TTC549 (cell line): ENCODE measurements around the gene ZSCAN1.
"Not testable (repeated sequence)": the region's sequence is repeated elsewhere in the genome, so short reads cannot be mapped to it uniquely, and the experiment has no call there.

Experiments used
- FAIRE-seq: peaks from 2 replicates; lab custom pipeline; 2012; peaks lifted over from hg19 to GRCh38; lab: Jason Lieb, UNC

Gene ZSCAN1, protein sequence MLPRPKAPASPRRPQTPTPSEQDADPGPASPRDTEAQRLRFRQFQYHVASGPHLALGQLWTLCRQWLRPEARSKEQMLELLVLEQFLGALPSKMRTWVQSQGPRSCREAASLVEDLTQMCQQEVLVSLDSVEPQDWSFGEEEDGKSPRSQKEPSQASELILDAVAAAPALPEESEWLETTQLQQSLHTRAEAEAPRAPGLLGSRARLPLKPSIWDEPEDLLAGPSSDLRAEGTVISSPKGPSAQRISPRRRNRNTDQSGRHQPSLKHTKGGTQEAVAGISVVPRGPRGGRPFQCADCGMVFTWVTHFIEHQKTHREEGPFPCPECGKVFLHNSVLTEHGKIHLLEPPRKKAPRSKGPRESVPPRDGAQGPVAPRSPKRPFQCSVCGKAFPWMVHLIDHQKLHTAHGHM

DNA sequence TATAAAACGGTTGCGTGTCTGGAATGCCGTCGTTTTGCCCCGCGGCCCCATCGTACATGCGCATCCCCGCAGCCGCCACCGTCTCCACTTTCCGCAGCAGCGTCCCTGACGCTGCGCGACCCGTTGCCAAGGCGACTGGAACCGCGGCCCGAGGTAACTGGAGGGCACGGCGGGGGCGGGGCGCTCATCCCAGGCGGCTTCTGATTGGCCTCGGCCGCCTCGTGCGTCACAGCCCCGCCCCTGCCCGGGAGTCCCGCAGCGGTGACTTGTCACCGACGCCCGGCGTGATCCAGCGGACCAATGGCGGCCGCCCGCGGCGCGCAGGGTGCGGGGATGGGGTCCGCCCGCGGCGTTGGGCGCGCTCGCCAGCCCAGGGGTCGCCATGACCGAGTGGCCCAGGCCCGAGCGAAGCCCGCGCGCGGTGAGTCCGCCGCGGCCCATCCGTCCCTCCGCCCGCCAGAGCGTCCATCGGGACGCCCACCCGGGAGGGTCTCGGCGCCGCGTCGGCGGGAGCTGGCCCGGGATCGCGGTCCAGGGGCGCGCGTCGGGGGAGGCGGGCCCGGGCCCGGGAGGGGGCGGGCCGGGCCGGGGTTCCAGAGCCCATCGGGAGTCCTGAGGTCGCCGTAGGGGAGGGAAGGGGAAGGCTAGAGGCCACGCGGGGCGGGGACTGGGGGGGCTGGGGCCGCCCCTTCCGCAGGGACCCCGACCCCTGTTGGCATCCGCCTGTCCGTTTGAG, at the start of gene ZSCAN1:
TSS of gene ZSCAN1 (plus strand) at position 285 of the 736 bp plus-strand sequence. CDS start 3,812 bp downstream, outside the sequence.
- FAIRE-seq, result peak; percentile 13

DNA sequence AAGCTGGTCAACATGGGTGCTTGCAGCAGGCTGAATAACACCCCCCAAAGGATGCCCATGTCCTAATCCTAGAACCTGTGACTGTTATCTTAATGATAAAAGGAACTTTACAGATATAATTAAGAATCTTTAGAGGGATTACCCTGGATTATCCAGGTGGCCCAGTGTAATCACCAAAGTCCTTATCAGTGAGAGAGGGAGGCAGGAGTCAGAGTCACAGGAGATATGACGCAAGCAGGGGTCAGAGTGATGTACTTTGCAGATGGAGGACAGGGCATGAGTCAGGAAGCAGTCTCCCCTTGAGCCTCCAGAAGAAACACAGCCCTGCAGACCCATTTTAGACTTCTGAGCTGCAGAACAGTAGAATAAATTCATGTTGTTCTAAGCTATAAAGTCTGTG, 41.0 kb upstream of the ZSCAN1 start:
- FAIRE-seq, result no peak

DNA sequence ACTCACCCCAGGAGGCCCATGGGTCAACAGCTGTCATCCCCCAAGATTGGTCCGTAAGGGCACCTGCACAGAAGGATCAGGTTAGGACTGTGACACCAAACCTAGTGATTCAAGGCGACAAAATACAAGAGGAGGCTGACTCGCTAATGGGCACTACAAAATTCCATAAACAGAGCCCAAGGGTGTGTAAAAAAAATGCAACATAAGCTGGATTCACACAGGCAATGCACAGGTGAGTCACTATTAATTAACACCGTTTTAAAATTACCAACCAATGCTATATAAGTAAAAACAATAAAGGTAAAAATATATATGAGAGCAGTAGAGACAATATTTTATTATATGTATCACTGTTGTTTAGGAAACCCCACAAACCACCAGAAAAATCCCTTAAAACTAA, 33.1 kb upstream of the ZSCAN1 start:
- no peak for FAIRE-seq

DNA sequence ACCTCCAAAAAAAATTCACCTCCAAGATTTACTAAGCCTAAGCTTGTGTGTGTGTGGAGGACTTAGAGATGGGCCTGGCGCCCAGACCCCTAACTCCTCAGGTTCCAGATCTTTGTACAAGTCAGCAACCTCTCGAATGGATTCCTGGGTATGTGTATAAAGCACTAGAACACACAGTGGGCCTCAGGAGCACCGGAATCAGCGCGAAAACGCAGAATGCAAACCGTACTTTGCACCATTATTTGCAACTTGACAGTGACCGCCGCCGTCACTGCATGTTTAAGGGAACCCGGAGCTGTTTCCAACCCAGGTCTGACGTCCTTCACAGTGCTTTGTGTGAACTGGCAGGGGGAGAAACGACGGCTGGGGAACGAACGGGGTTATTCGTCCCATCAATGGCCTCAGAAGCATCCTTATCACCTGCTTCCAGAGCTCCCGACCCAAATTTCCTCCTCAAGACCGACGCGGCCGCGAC, 31.9 kb upstream of the ZSCAN1 start:
- FAIRE-seq, result no peak

DNA sequence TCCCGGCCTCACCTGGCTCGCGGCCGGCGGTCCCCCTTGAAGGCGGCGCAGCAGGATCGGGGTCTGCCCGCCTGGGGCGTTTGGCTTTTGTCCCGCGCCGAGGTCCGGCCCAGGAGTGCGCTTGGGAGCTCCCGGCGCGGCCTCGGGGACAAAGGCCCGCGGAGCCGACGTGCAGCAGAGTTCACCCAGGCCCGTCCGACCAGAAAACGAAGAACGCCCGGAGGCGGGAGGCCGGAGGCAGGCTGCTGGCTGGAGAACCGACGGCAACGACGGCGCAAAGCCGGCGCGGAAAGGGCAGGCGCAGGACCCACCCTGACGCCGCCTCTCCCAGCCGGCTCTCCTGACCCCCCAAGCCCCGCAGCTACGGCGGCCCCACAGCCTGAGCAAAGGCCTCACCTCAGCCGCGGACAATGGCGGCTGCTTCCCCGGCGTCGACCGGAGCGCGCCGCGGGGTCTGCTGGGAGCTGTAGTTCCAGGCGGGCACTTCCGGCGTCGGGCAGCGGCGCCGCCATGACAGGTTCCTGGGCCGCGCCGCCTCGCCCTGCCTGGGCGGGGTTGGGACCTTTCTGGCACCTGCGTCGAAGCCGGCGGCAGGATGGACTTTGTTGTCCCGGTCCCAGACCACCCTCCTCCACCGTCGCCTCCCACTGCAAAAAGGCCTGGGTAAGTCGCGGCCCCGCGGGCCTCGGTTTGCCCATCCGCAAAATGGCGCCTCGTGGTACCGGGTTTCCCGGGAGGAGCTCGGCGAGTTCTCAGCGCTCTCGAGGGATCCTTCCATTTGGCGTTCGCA, 31.2 kb upstream of the ZSCAN1 start, which contains the start of gene ZNF606:
TSS of gene ZNF606 (minus strand) at position 437 of the 790 bp plus-strand sequence. CDS start 1,501 bp downstream, outside the sequence.
- no peak for FAIRE-seq

DNA sequence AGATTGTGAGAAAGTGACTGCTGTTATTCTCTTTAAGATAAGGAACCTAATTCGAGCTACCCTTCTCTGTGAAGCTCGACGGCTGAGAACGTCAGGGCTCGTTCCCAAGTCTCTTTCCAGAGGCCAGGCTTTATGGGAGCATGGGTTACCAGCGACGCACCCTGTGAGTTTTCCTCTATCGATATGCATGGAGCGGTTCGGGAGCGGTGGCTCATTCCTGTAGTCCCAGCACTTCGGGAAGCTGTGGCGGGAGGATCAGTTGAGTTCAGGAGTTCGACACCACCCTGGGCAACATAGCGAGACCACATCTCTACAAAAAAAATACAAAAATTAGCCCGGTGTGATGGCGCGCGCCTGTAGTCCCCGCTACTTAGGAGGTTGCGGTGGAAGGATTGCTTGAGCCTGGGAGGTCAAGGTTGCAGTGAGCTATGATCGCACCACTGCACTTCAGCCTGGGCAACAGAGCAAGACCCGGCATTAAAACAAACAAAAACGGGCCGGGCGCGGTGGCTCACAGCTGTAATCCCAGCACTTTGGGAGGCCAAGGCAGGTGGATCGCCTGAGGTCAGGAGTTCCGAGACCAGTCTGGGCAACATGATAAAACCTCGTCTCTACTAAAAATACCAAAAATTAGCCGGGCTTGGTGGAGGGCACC, 30.5 kb upstream of the ZSCAN1 start:
- no peak for FAIRE-seq

DNA sequence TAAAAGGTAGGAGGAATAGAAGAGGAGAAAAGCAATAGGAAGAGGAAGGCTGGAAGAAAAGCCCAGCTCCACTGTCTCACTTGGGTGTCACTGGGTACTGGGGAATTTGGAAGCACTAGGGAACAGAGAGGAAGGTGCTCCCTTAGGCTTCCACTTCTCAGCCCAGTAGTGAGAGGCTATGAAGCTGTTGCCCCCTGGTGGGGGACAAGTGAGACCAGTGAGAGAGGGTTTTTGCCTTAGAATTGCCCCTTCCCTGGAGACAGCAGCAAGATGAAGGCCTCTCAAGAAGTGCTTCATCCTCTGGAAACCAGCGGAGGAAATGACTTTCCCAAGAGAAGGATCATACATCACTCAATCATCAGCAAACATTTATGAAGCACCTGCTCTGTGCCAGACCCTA, 26.5 kb upstream of the ZSCAN1 start:
- no peak for FAIRE-seq

DNA sequence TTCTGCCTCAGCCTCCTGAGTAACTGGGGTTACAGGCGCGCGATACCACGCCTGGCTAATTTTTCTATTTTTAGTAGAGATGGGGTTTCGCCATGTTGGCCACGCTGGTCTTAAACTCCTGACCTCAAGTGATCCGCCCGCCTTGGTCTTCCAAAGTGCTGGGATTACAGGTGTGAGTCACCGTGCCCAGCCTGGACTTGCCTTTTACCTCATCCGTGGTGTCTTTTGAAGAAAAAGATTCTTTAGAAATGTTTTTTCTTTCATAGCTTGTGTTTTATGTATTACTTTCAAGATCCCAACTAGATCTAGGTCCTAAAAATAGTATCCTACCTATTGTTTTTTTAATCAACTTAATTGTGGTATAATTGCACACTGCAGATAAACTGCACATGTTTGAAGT, 24.9 kb upstream of the ZSCAN1 start:
- FAIRE-seq, result not testable (repeated sequence)

DNA sequence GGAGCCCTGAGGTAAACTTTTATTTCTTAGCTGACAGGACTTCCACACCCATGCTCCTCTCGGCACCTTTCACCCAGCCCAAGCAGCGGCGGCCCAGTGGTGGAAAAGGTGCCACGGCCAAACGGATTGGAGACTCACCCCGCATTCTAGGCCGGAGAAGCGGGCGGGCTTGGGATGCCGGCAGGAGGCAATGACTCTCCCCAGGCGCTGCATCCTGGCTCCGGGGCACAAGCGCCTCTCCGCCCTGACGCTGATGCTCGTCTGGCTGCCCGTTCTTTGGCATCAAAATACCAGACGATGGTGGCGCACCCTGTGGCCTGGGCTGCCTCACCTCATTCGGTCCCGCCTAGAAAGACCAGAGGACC, 24.5 kb upstream of the ZSCAN1 start:
- no peak for FAIRE-seq

DNA sequence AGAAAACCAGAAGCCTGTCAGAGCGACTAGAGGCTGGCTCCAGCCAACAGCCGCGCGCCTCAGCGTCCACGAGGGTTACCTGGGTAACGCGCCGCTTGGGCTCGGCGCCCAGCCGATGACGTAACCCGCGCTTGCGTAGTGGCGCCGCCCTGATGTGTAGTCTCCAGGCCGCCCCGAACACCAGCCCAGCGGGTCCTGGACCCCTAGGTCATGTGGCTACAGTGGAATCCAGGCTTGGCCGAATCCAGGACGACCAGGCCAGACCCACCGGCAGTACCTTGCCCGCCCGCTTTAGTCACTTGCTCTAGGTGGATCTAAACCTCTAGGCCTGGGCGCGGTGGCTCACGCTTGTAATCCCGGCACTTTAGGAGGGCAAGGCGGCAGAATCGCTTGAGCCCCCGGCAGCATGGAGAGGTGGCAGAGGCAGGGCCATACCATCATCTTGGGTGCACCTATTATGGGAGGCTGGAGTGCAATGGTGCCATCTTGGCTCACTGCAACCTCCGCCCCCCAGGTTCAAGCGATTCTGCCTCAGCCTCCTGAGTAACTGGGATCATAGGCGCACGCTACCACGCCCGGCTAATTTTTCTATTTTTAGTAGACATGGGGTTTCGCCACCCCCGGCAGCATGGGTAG, 24.0 kb upstream of the ZSCAN1 start:
- FAIRE-seq, result no peak

DNA sequence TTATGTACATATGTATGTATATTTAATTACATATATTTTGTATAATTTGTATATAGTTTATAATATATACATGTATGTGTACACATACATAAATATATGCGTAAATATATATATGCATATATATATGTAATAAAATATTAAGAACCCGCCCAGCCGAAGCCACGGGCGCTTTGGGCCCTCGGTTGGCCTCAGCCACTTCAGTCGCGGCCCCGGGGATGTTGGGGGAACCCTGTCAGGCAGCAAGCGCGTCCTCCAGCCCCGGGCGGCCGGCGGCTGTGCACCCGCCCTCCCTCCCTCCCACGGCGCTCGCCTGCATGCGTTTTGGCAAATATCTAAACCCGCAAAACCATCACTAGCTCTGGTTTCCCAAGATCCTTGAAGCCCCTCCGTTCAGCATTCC, 23.3 kb upstream of the ZSCAN1 start:
- no peak for FAIRE-seq

DNA sequence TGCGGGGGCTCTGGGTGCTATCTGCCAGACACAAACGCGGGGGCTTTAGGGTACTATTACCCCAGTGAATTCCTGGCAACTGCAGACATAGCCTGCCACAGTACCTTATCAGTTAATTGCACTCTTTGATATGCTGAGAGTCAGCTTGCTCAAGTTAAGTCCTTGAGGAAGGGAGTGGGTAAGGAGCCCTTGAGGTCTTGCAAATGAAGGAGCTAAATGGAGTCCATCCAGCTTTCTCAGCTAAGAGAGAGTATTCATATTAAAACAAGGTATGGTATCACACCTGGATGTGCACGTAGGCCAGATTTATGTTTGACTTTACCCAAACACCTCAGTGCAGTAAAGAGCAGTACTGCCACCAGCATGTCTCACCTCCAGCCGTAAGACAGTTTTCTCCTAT, 19.7 kb upstream of the ZSCAN1 start:
- no peak for FAIRE-seq

DNA sequence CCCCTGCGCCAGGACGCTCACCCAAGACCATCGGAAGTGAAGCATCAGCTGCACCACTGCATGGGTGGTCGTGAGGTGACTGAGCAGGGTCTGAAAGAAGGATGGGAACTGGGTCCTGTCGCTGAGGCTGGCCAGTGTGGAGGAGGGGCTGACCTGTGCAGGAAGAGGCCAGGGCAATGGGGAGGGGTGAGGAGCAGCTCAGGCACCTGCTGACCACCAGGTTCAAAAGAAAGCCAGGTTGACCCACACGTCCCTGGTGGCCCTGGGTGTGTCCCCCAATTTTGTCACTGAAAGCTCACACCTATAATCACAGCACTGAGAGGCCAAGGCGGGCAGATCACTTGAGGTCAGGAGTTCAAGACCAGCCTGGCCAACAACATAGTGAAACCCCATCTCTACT, 13.7 kb upstream of the ZSCAN1 start:
- FAIRE-seq, result no peak

DNA sequence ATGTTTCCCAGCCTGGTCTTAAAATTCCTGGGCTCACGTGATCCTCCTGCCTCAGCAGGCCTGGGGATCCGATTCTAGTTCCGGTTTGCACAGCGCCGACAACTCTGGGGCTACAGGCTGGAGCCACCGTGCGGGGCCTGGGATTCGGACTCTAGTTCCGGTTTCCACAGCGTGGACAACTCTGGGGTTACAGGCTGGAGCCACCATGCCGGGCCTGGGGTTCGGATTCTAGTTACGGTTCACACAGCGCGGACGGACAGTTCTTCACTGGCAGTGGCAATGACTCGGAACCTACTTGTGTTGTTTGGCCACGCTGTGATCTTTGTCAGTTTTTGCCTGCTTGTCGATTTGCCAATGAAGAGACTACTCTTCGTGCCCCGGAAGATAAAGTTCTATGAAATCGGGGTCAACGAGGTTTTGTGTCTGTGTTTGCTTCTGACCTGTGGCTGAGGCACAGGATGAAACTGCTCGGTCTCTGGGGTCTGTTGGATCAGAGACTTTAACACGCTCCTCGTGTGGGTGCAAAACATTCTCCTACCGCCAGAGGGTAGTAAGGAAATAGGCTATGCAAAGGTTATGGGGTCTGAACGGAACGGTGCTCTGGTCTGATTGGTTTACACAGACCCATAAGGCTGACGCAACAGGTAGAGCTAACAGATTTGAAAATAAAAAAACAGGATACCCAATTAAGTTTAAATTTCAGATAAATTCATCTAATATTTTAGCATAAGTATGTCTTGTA, 12.1 kb upstream of the ZSCAN1 start:
- FAIRE-seq, result no peak

DNA sequence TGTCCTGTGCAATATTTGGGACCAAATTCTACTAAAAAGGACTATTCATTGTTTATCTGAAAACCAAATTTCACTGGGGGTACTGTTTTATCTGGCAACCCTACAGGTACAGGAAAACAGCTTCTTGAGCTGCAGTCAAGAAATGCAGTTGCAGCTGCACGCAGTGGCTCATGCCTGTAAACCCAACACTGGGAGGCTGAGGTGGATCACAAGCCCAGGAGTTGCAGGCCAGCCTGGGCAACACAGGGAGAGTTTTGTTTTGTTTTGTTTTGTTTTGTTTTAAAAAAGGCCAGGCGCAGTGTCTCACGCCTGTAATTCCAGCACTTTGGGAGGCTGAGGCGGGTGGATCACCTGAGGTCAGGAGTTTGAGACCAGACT, 11.6 kb upstream of the ZSCAN1 start:
- FAIRE-seq, result no peak

DNA sequence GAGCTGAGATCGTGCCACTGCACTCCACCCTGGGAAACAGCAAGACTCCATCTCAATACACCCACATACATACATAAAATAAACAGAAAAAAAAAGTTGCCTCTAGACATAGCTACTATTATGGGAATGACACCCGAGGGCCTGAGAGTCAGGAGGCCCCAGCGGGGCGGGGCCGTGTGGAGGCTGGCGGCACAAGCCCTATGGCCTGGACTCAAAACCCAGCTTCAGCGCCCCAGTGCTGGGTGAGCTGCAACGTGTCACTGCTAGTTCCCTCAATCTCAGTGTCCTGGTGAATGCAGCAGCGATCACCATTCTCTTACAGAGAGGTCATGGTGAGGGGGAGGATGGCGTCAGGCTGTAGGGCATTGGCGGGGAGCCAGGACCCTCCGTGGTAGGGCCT, 9.2 kb upstream of the ZSCAN1 start:
- no peak for FAIRE-seq

DNA sequence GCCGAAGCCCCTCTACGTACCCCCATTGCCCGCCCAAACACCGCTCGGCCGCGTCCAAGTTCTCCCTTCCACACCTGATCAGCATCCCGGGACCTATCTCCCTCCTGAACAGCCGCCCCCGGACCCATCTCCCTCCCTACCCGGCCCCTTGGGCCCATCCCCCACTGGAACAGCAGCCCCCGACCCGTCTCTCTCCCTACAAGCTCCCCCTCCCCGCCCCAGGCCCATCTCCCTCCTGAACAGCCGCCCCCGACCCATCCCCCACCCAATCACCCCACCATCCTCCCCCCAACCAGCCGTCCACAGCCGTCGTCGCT, 610 bp downstream of the ZSCAN1 start:
- FAIRE-seq, result no peak

DNA sequence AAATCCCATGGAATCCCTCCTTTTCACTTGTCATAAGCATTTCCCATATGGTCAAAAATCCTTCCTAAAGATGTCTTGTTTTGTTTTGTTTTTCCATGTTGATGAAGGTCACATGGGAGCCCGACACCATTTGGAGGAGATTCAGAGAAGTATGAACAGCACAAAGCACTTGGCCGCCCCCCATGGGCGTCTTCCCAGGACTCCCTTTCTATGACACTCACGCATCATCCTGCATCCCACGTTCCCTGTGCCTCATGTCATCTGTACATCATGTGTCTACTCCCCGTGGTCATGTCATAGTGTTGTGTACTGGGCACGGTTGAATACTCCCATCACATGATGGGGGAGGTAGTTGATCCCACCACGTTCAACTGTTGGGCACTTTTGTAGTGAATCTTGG, 2.0 kb downstream of the ZSCAN1 start:
- FAIRE-seq, result no peak

DNA sequence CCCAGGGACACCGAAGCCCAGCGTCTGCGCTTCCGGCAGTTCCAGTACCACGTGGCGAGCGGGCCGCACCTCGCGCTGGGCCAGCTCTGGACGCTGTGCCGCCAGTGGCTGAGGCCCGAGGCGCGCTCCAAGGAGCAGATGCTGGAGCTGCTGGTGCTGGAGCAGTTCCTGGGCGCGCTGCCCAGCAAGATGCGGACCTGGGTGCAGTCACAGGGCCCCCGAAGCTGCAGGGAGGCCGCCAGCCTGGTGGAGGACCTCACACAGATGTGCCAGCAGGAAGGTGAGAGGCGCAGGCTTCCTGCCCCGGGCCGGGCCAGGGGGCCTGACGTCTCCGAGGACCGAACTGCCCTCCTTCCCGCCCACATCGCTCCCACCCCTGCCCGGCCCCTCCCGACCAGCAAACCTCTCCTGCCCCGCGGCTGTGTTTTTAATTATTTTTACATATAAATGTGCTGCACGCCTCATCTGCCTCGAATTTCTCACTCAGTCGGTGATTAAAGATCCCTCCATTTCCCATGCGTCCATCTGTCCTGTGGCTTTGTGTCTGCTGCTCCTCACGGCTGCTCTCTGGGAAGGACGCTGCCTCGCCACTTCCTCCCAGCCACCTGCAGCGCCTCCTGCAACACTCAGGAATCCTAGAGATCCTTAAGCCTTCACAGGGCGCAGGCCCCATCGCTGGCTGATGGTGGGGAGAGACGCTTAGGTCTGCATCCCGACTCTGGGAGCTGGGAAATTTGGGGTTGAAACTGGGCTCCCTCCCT, 4.3 kb downstream of the ZSCAN1 start:
- no peak for FAIRE-seq

DNA sequence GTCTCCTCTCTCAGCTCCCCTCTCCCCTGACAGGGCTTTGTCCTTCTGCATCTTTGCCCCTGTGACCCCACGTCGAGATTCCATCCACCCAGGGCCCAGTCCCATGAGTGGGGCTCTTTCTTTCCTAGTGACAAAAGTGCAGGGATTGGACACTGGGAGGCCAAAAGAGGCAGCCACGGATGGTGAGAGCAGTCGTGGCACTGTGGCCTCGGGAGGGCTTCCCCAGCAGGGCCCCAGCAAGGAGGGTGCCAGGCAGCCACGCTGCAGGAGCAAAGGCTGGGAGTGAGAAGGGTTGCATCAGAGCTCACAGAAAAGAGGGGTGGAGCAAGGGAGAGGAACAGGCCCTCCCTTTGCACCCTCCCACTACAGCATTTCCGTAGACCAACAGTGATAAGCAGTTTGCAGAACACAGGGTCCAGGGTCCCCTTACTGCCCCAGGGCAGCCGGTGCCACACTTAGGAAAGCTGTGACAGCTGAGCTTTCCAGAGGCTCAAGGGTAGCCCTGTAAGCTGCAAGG, 4.9 kb downstream of the ZSCAN1 start:
- no peak for FAIRE-seq
